ELR (cell line): ENCODE measurements around the gene KRT31.
"Not testable (repeated sequence)": the region's sequence is repeated elsewhere in the genome, so short reads cannot be mapped to it uniquely, and the experiment has no call there.

Experiments used
- DNase-seq: peaks from one replicate; pipeline ENCODE4 v3.0.0-alpha.2; 2015; ENCODE audit warnings: low read depth

Gene KRT31

GRCh38 chr17:41396996-41397660, at the start of gene KRT31:
Gene KRT31 (minus strand): TSS chr17:41397608. CDS start chr17:41397539, 69 bp downstream.
- no peak for DNase-seq

GRCh38 chr17:41446806-41447205, 49.4 kb upstream of the KRT31 start:
- DNase-seq = peak; percentile 56

GRCh38 chr17:41444640-41445039, 47.2 kb upstream of the KRT31 start:
- DNase-seq = no peak

- no peak for DNase-seq
These were observed 46.8 kb upstream of the KRT31 start for GRCh38 chr17:41444186-41444585.

- peak; percentile 61 for DNase-seq
These were observed 45.3 kb upstream of the KRT31 start for GRCh38 chr17:41442739-41443138.

GRCh38 chr17:41440531-41441033, 43.2 kb upstream of the KRT31 start, which contains the start of gene KRT38:
Gene KRT38 (minus strand): TSS chr17:41440983. CDS start chr17:41440921, 62 bp downstream.
- no peak for DNase-seq

GRCh38 chr17:41439375-41439774, 42.0 kb upstream of the KRT31 start:
- DNase-seq = no peak

- DNase-seq = peak; percentile 28
These were observed 40.4 kb upstream of the KRT31 start for GRCh38 chr17:41437769-41438168.

GRCh38 chr17:41437254-41437653, 39.8 kb upstream of the KRT31 start:
- no peak for DNase-seq

GRCh38 chr17:41434415-41434814, 37.0 kb upstream of the KRT31 start:
- no peak for DNase-seq

- no peak for DNase-seq
These were observed 36.6 kb upstream of the KRT31 start for GRCh38 chr17:41434005-41434404.

- no peak for DNase-seq
These were observed 36.2 kb upstream of the KRT31 start for GRCh38 chr17:41433586-41433985.

- not testable (repeated sequence) for DNase-seq
These were observed 33.0 kb upstream of the KRT31 start for GRCh38 chr17:41430376-41430775.

- peak; percentile 52 for DNase-seq
These were observed 32.3 kb upstream of the KRT31 start for GRCh38 chr17:41429667-41430066.

- peak; percentile 66 for DNase-seq
These were observed 31.3 kb upstream of the KRT31 start for GRCh38 chr17:41428591-41429291.

GRCh38 chr17:41424111-41424635, 26.8 kb upstream of the KRT31 start, which contains the start of gene KRT37:
Gene KRT37 (minus strand): TSS chr17:41424585. CDS start chr17:41424523, 62 bp downstream.
- DNase-seq = no peak

GRCh38 chr17:41422586-41422985, 25.2 kb upstream of the KRT31 start:
- not testable (repeated sequence) for DNase-seq

GRCh38 chr17:41421617-41422016, 24.2 kb upstream of the KRT31 start:
- no peak for DNase-seq

GRCh38 chr17:41421116-41421515, 23.7 kb upstream of the KRT31 start:
- DNase-seq = peak; percentile 72

GRCh38 chr17:41420134-41420533, 22.7 kb upstream of the KRT31 start:
- peak; percentile 35 for DNase-seq

GRCh38 chr17:41419716-41420115, 22.3 kb upstream of the KRT31 start:
- DNase-seq = no peak

- no peak for DNase-seq
These were observed 20.9 kb upstream of the KRT31 start for GRCh38 chr17:41418116-41418860.
